GM12801 (cell line): Measurements from ENCODE around the gene MEG3.

Experiments used
- TF ChIP-seq, protein P1 (sequence below): IDR thresholded peaks from one replicate; pipeline ENCODE4 v1.5.1; 2011; ENCODE audit warnings: control low read depth; ENCODE audit not compliant: insufficient read length; ENCODE audit errors: extremely low read depth

Gene MEG3

DNA sequence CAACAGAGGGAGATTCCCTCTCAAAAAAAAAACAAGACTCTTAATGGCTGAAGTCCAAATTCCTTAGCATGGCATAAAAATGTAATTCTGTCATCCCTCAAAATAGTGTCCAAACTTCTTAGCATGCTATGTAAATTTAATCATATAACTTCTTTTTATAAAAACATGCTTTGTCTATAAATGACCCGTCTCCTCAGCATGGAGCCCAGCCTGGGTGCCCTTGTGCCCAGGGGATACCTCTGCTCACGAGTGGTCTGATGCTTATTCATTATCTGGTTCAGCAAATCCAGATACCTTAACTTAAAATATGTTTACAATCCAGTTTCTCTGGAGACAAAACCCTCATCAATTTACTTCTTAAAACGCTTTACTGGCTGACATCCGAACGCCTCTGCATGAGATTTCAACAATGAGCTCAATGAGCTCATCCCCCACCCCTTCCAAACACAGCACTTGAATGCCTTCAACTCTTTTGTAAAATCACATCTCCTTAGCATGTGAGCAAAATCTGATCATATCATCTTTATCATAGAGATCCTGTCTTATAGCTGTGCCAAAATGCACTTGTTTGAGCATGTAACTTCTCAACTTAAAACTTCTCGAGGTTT, 61.9 kb downstream of the MEG3 start:
- TF ChIP-seq, protein P1, sequence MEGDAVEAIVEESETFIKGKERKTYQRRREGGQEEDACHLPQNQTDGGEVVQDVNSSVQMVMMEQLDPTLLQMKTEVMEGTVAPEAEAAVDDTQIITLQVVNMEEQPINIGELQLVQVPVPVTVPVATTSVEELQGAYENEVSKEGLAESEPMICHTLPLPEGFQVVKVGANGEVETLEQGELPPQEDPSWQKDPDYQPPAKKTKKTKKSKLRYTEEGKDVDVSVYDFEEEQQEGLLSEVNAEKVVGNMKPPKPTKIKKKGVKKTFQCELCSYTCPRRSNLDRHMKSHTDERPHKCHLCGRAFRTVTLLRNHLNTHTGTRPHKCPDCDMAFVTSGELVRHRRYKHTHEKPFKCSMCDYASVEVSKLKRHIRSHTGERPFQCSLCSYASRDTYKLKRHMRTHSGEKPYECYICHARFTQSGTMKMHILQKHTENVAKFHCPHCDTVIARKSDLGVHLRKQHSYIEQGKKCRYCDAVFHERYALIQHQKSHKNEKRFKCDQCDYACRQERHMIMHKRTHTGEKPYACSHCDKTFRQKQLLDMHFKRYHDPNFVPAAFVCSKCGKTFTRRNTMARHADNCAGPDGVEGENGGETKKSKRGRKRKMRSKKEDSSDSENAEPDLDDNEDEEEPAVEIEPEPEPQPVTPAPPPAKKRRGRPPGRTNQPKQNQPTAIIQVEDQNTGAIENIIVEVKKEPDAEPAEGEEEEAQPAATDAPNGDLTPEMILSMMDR, result no peak

DNA sequence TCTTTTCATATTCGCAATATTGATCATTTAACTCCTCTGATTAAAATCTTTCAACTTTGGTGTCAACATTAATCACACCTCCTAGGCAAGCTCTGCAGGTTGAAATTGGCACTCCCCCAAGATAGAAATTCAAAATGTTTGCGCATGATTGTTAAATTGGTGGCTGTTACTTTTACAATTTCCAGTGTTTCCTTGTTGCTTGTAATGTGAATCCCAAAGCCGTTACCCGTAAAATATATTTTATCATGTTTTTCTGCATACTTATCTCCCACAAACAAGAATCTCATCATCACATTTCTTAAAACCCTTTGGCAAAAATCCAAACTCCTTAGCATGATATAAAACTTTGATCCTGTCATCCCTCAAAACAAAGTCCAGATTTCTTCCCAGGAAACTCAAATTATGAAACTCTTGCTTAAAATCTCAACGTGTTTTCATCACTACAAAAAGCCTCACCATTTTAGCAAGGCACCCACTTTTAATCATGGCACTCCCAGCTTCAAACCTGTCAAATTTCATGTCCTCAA, 62.9 kb downstream of the MEG3 start:
- TF ChIP-seq, protein P1, result no peak

DNA sequence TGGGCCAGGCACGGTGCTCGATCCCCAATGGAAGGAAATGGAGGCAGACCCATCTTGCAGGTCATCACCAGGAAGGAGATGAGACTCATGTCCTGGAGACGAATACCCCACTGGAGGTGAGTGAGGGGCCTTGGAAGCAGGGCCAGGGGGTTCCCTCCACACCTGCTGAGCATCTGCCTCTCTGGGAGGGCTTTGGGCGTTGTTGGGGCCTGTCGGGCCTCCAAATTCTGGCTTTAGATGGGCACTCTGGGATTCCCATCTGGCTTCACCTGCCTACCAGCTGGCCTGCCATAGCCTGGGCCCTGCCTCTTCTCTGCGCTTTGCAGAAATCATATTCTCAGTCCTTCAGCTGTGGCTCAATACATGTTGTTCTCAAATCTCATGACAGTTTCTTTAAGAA, 63.7 kb downstream of the MEG3 start:
- TF ChIP-seq, protein P1, result no peak

DNA sequence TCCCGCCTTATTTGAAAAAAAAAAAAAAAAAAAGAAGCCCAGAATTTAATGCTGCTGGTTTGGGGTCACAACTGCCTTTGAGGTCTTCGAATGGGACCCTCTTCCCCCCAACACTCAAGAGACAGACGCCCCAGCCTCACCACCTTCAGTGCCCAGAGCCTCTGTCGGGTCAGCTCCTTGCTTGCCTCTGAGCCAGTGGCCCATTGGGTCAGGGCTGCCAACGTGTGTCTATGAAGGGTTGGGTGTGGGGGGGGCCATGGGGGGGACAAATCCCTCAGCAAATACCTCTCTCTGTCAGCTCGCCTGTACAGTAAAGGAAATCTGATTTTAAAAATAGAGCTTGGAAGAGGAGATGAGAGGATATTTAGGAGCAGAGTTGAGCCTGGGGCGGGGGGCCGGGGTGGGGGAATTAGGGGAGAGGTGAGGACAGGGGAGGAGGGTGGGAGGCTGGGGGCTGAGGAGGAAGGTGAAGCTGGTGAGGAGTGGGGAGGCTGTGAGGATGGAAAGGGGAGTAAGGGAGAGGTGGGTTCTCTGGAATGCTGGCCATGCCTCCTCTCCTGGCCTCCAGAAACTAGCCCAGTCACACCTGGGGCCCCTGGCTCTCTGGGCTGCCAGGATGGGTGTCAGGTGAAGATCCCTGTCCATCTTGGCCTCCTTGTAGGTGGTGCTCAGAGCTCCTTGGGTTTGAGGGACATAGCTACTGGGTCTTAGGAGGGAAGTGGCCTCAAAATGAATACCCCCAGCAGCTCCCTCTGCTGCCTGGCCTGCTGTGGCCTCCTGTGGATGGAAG, 64.3 kb downstream of the MEG3 start:
- TF ChIP-seq, protein P1, result no peak

DNA sequence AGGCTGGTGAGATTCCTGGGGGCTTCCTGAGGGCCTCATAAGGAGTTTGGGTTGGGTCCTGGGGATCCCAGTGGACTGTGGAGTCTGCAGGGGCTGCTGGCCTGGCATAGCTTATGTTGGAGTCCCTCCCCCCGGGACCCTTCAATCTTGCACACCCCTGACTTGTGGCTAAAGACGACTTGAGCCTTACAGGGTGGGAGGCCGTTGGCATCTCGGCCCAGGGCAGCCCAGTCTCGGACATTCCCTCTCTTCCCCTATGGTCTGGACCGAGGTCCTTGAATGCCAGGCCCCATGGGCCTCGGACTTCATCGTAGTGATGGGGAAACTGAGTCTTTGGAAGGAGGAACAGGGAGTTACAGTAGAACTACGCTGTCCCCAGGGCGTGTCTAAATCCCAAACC, 65.1 kb downstream of the MEG3 start:
- TF ChIP-seq, protein P1, result no peak

DNA sequence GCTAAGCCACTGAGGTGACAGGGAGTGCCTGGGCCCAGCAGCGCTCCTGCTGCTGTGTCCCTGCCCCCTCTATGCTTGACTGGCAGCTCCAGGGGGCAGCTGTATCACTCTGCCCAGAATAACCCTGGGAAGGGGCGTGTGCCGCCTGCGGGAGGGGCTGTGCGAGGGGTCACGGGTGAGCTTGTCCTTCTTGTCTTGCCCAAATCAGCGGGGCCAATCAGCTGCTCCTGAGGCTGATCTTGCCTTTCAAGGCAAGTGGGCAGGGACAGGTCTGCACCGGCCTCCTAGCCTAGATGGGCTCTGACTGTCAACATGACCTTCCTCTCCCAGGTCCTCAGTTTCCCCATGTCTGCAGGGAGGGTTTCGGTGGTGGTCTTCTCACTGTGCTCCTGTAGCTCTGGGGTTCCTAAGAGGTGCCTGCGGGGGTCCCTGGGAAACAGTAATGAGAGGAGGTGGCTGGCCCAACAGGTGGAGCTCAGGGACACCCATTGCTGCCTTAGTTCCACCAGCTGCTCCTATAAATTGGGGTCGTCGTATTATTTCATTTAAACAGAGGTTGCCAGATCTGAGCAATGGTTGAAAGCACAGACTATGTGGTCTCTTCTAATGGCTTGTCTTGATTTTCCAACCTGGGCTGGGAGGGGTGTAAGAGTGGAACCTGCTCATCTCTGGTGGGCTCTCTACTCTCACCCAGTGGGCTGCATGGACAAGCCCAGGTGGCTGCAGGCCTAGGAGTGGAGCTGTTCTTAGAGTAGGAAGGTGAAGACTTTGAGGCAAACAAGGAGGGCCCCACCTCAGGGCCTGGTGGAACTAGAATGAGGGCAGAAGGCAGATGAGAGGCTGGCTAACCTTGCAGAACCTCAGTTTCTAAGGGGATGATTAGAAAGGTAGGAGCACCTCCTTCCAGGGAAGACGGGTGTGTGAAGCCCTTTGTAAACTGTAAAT, 65.9 kb downstream of the MEG3 start:
- TF ChIP-seq, protein P1, result no peak
